Uterus (tissue), 2 donors: Measurements from ENCODE around the gene CD9.

Experiments
- POLR2A ChIP-seq, 2 donors: fragments of 450-650 bp; IDR thresholded peaks; one replicate each; pipeline ENCODE4 v1.6.1; 2016; ENCODE audit warnings: antibody characterized with exemption in 2 of 2, mild to moderate bottlenecking in 1 of 2, moderate library complexity in 1 of 2
- TF ChIP-seq, protein P1 (sequence below), 4 experiments: fragments of 200-600 bp in 2 of 4; fragments of 450-650 bp in 2 of 4; sonication (generic) in 2 of 4; IDR thresholded peaks; one replicate each; pipeline ENCODE4 v1.5.1; 2016 to 2019; ENCODE audit warnings: antibody characterized with exemption in 4 of 4, mild to moderate bottlenecking in 2 of 4, moderate library complexity in 1 of 4

DNA sequence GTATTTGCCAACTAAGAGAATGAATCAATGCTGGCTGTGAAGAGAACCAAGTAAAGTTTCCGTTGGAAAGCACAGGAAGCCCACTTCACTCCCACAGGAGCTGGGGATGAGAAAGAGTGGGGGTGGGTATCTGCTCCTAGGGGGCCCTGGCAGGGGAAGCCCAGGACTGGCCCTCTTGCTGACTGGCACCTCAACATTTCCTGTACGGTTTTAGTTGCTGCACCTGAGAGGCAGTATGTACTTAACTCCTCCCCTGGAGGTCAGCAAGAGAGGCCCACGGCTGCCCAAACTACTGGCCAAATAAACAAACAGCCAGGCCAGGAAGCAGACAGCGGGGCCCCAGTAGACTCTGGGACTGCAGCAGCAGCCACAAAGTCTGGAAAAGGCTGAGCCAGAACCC, 41.9 kb upstream of the CD9 start:
- TF ChIP-seq, protein P1, sequence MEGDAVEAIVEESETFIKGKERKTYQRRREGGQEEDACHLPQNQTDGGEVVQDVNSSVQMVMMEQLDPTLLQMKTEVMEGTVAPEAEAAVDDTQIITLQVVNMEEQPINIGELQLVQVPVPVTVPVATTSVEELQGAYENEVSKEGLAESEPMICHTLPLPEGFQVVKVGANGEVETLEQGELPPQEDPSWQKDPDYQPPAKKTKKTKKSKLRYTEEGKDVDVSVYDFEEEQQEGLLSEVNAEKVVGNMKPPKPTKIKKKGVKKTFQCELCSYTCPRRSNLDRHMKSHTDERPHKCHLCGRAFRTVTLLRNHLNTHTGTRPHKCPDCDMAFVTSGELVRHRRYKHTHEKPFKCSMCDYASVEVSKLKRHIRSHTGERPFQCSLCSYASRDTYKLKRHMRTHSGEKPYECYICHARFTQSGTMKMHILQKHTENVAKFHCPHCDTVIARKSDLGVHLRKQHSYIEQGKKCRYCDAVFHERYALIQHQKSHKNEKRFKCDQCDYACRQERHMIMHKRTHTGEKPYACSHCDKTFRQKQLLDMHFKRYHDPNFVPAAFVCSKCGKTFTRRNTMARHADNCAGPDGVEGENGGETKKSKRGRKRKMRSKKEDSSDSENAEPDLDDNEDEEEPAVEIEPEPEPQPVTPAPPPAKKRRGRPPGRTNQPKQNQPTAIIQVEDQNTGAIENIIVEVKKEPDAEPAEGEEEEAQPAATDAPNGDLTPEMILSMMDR (IDR thresholded peaks at IDR 0.05) = no peak
- TF ChIP-seq POLR2A (IDR thresholded peaks at IDR 0.05) = no peak
